ENCODE data around the gene SRGAP3.

Gene SRGAP3

DNA sequence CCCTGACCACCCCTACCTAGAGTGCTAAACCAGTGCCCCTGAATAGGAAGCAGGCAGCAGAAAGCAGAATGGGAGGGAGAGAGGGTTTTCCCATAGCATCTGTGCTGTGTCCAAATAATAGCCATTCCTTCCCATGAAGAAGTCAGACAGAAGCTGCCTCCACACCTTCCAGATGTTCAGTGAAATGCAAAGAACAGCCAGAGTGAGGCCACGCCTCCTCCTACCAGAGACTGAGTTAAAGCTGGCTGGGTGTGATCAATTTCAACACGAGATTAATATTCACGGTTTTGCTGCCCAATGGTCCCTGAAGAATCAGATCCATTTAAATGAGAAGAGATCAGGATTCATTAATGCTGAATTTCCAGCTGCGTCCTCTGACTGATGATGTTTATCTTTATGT lies 111.8 kb downstream of the SRGAP3 start:
- DNase-seq = no peak

DNA sequence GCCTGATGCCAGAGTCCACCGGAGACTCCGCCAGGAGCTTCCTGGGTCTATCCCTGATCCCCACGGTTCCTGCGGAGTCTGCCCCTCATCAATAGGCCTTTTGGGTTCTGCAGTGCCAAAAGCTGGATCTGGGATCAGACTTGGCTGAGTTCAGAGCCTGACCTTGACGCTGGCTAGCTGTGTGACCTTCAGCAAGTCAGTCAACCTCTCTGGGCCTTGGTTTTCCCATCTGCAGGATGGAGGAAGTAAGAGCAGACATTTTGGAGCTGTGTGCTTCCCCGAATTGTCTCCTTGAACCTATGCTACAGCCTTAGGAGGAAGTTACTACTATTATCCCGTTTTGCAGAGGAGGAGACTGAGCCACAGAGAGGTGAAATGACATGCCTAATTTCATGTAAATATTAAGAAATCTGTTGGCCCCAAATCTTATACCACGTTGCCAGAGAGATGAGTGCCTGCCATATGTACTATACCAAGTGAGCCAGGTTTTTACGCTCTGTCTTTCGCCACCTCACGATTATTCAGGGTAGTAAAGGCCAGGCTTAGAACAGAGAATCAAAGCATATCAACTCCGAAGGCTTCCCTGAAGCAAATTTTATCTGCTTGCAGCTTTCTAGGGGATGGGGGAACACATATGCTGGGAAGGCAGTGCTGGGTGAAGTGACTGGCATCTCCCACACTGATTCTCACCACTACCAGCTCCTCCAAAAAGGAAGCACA lies 112.5 kb downstream of the SRGAP3 start:
- DNase-seq = no peak

DNA sequence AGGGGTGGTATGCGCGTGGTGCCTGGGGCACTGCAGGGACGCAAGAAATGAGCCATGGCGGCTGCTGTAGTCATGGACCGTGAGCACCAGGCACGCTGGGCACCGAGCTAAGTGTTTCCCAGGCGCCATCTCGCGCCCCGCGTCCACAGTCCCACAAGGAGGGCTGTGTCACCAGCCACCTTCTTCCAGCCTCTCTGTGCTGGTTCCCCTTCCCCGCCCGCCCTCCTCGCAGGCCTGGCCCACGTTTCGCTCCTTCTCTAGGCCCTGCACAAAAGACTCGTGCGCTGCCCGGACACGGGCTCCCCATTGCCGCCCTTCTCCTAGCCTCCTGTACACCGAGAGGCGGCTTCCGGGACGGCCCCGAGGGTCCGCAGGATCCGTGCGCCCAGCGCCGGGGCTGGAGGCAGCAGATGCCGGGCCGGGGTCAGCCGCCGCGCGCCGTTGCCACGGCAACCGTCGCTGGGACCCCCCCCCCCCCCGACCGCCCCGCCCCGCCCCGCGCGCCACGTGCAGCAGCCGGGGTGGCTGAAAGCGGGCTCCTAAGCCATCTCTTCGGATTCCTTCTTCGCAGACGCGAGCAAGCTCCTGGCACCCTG lies 113.4 kb downstream of the SRGAP3 start:
- DNase-seq = no peak

- no peak for DNase-seq
Measured at GRCh38 chr3:9135526-9135925, 113.9 kb downstream of the SRGAP3 start.

- DNase-seq = no peak
Measured at GRCh38 chr3:9133656-9134055, 115.8 kb downstream of the SRGAP3 start.

DNA sequence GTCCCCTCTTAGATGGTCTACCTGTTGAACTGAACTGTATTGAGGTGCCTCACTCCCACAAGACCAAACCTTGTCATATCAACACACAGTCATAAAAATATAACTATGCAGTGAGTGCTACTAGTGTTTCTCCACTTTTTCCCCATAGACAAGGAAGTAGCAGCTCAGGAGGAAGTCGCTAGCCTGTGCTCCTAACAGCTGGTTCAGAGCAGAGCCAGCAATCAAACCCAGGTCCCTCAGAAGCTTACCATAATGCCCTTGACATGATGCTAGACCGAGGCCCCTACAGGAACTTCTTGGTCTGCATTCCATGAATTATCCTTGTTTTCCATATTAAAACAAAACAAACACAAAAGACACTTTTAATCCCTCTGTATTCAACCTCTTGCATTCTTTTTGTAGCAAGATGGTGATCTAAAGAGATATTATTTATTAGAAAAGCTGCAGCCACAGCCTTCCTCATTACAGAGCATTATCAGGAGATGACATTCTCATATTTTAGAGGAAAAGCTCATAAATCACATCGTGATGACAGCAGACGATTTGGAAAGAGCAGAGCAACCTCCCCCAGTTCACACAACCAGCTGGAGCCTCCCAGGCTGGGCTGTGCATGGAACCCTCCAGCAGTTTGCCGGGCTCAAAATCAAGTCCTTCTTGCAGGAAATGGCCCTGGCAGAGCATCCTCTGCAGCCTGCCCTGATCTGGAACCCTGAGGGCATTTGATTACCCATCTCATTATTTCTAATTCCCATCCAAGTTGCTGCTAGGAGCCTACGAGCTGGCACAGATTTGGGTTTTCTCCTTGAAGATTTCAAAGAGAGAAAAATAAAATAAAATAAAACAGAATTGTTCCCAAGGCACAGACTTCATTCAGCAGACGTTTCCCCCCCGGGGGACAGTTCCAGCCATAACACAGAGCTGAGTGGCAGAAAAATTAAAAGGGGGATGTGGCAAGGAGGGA lies 118.8 kb downstream of the SRGAP3 start:
- DNase-seq = no peak

DNA sequence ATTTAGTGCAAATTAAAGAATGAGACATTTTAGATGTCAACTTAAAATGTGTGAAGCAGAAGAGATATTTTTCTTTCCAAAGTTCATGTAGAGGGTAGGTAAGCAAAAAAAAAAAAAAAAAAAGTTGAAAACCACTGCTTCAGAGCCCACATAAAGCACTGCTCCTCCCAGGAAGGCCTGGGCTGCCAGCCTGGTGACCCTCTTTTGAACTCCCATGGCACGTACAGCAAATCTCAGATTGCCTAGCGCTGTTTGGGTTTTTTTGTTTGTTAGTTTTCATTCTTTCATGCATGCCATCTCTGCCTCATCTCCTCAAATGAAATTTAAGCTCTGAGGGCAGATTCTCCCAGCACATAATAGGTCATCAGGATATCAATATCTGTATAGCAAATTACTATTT lies 120.1 kb downstream of the SRGAP3 start:
- no peak for DNase-seq

DNA sequence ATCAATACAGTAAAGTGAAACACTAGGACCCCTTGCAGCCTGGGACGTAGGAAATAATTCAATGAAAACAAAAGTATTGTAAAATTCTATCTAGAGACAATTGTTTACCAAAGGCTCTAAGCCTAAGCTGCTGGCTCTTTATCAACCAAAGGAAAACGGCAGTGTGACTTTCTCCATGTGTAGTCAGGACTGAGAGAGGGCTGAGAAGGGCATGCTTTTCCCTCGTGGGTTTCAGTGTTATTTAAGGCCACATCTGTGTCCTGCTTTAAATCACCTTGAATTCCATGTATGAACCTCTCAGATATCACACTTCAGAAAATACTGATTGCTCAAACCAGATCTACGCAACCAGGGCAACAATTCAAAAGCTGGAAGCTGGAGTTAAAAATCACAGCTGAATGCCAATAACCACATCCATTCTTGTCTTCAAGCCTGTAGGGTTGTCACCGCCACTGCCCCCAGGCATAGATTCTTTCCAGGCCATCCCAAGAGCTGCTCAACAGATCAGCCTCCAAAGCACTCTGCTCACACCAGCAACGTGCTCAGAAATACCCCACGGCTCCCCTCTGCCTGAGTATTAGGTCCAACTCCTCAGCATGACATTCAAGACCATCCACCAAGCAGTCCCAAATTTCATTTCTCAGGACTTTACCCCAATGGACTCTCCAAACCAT lies 124.0 kb downstream of the SRGAP3 start:
- no peak for DNase-seq

DNA sequence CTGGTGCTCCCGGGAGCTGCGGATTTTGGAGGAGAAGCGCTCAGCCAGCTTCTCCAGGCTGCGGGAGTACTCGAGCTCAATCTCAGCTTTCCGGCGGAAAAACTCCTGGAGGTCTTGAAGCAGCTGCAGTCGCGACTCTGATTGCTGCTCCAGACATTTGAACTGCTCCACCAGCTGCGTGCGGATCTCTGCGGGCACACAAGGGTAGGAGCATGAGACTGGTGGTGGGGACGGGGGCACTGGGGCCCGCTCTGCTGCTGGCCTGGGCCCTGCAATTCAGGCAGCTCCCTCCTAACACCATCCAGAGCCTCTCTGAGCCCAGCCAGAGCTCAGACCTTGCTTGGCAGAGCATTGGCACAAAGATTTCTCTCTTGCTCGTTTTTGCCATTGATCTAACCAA lies 124.7 kb downstream of the SRGAP3 start:
- DNase-seq = no peak

DNA sequence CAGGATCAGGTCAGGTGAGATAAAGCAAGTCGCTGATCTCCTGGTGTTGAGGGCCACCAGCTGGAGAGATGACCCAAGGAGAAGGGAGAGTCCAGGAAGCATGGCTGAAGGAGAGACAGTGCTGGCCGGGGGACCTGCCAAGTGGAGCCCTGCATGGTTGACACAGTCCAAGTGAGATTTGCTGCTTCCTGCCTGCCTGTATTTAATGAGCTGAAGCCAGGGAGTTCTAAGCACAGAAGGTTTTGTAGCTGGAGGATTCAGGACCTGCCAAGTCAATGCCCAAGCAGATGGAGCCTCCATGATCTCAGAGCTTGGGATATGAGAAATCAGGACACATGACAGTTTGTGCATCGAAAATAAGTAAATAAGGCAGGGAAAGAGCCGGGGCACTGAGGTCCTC lies 125.6 kb downstream of the SRGAP3 start:
- no peak for DNase-seq

DNA sequence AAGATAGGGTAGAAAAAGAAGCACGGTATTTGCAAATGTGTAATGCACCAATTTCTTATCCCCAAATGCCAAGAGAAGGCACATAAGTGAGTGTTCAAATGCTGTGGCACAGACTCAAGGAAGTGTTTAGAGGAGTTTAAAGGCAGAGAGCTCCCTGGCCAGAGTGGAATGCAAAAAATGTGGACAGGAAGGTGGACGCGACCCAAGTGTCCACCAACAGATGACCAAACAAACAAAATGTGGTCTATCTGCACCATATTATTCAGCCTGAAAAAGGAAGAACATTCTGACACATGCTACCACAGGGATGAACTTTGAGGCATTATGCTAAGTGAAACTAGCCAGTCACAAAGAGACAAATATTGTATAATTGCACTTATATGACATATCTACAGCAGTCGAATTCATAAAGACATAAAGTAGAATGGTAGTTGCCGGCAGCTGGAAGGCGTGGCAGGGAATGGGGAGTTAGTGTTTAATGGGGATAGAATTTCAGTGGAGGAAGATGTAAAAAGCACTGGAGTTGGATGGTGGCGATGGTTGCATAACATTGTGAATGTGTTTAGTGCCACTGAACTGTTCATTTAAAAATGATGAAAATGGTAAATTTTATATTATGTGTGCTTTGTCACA lies 126.6 kb downstream of the SRGAP3 start:
- no peak for DNase-seq

- DNase-seq = no peak
Measured at GRCh38 chr3:9121366-9122001, 128.0 kb downstream of the SRGAP3 start.

DNA sequence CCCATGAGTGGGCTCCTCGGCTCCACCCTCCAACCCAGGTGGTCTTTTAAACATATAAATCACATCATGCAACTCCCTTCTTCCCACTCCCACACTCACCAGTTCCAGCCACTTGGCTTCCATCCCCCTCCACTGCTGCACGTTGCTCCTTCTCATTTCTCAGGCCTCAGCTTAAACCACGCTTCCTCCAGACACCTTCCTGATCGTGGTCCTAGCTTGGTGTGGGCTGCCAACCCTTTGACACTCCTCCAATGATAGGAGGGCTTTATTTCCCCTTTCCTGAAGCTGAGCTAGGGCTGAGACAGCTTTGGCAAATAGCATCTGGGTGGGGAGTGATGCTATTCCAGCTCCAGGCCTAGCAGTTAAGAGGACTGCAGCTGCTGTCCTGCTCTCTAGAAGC lies 130.1 kb downstream of the SRGAP3 start:
- DNase-seq = no peak

DNA sequence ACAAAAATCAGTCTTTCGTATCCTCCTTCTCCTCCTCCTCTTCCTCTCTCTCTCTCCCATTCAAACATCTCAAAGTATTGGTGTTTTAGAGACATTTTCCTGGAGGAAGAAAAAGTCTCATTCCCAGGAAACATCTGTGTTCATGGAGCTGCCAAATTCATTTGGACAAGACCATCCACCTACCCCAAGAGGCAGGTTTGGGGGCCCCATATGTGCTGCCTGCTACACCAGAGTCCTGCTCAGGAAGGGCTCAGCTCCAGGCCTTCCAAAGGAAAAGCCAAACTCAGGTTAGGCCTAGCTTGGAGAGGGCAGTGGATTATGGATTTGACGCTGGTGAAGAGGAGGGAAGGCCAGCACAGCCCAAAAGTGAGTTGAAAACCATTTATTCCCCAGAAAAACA lies 131.2 kb downstream of the SRGAP3 start:
- DNase-seq = no peak

GRCh38 chr3:9117220-9117619 lies 132.2 kb downstream of the SRGAP3 start:
- DNase-seq = no peak

GRCh38 chr3:9116336-9116735 lies 133.1 kb downstream of the SRGAP3 start:
- no peak for DNase-seq

GRCh38 chr3:9115336-9115735 lies 134.1 kb downstream of the SRGAP3 start:
- DNase-seq = no peak

- no peak for DNase-seq
Measured at GRCh38 chr3:9113040-9113439, 136.4 kb downstream of the SRGAP3 start.

GRCh38 chr3:9111866-9112265 lies 137.6 kb downstream of the SRGAP3 start:
- DNase-seq = no peak

GRCh38 chr3:9111417-9111816 lies 138.0 kb downstream of the SRGAP3 start:
- DNase-seq = no peak

DNA sequence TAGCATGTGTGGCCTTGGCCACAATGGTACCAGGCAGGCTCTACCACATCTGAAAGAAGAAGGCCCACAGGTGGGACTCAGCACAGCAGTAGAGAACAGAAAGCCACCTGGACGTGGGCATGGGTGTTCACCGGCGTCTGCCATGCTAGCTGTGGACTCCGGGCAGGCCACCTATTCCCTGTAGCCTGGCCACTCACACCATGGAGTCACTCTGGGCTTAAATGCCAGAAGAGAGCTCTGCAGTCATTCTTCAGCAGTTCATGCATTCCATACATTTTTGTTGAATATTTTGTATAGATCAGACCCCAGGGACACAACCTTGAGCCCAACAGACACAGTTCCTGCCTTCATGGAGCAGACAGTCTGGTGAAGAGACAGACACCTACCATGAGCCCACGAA lies 138.6 kb downstream of the SRGAP3 start:
- DNase-seq = no peak

- DNase-seq = no peak
Measured at GRCh38 chr3:9110316-9110715, 139.1 kb downstream of the SRGAP3 start.
